WTC11 (cell line): ENCODE results near the gene STAP2. TPM values are rescaled to one million over a fixed set of nuclear protein-coding genes. Genes with fewer than 3 reads are reported as not detected.

Experiments
- ATAC-seq: fragments of 200-7000 bp; cut with Tn5 transposase; 2 replicates; pipeline ENCODE4 v1.10.0; 2021; ENCODE audit warnings: mild to moderate bottlenecking, moderate library complexity
- CTCF ChIA-PET: fragments of 300-600 bp; sonication (Branson Sonifier 250); formaldehyde crosslinking; loops from one replicate; lab custom pipeline; 2021; ENCODE audit warnings: antibody characterized with exemption; lab: Charles Lee
- POLR2A ChIA-PET: fragments of 350-600 bp; sonication (Branson Sonifier 250); formaldehyde crosslinking; loops from one replicate; lab custom pipeline; 2021; ENCODE audit warnings: antibody characterized with exemption; lab: Charles Lee
- DNase-seq: peaks from one replicate; pipeline ENCODE4 v3.0.0; 2021; ENCODE audit warnings: low spot score
- H3K27ac Mint-ChIP-seq: 2 replicates; pipeline ENCODE4 v1.8.0; 2021; ENCODE audit warnings: mixed read lengths
- H3K27me3 Mint-ChIP-seq: 2 replicates; pipeline ENCODE4 v1.8.0; 2021; ENCODE audit warnings: low read depth, mild to moderate bottlenecking, moderate library complexity, mixed read lengths
- H3K36me3 Mint-ChIP-seq: 2 replicates; pipeline ENCODE4 v1.8.0; 2021; ENCODE audit warnings: mixed read lengths
- H3K4me1 Mint-ChIP-seq: 2 replicates; pipeline ENCODE4 v1.8.0; 2022; ENCODE audit warnings: mixed read lengths
- H3K4me3 Mint-ChIP-seq: 2 replicates; pipeline ENCODE4 v1.8.0; 2021; ENCODE audit warnings: mild to moderate bottlenecking, moderate library complexity, mixed read lengths
- H3K9me3 Mint-ChIP-seq: 2 replicates; pipeline ENCODE4 v1.8.0; 2021; ENCODE audit warnings: mixed read lengths
- ATF6 ChIP-seq: sonication (generic); formaldehyde crosslinking; IDR thresholded peaks from 2 replicates; pipeline ENCODE4 v1.8.1; 2023; ENCODE audit warnings: mild to moderate bottlenecking, missing genetic modification reagents
- CREB1 ChIP-seq: sonication (generic); formaldehyde crosslinking; IDR thresholded peaks from 2 replicates; pipeline ENCODE4 v1.8.0; 2023; ENCODE audit warnings: mild to moderate bottlenecking, missing genetic modification reagents
- CREM ChIP-seq: sonication (generic); formaldehyde crosslinking; IDR thresholded peaks from 2 replicates; pipeline ENCODE4 v1.8.1; 2022; ENCODE audit warnings: mild to moderate bottlenecking, missing genetic modification reagents, moderate library complexity
- ETV6 ChIP-seq: sonication (generic); formaldehyde crosslinking; IDR thresholded peaks from 2 replicates; pipeline ENCODE4 v1.8.1; 2022; ENCODE audit warnings: mild to moderate bottlenecking, missing genetic modification reagents
- FOXK1 ChIP-seq: sonication (generic); formaldehyde crosslinking; IDR thresholded peaks from 2 replicates; pipeline ENCODE4 v1.8.0; 2022; ENCODE audit warnings: mild to moderate bottlenecking, moderate library complexity, missing genetic modification reagents
- GTF2I ChIP-seq: fragments of 250-450 bp; sonication (Bioruptor Pico); conservative IDR thresholded peaks from 2 replicates; pipeline ENCODE4 v1.4.0; 2021; ENCODE audit warnings: mild to moderate bottlenecking
- MAX ChIP-seq: sonication (generic); formaldehyde crosslinking; IDR thresholded peaks from 2 replicates; pipeline ENCODE4 v1.8.0; 2022; ENCODE audit warnings: mild to moderate bottlenecking, missing genetic modification reagents
- NR1H2 ChIP-seq: sonication (generic); formaldehyde crosslinking; IDR thresholded peaks from 2 replicates; pipeline ENCODE4 v1.9.0; 2021; ENCODE audit warnings: mild to moderate bottlenecking, moderate library complexity, missing genetic modification reagents
- PRDM15 ChIP-seq: sonication (generic); formaldehyde crosslinking; IDR thresholded peaks from 2 replicates; pipeline ENCODE4 v1.8.0; 2022; ENCODE audit warnings: missing genetic modification reagents
- TEAD1 ChIP-seq: sonication (generic); formaldehyde crosslinking; IDR thresholded peaks from 2 replicates; pipeline ENCODE4 v1.8.0; 2022; ENCODE audit warnings: mild to moderate bottlenecking, missing genetic modification reagents
- USF1 ChIP-seq: sonication (generic); formaldehyde crosslinking; IDR thresholded peaks from 2 replicates; pipeline ENCODE4 v1.8.0; 2022; ENCODE audit warnings: mild to moderate bottlenecking, missing genetic modification reagents
- ZNF219 ChIP-seq: sonication (generic); formaldehyde crosslinking; IDR thresholded peaks from 2 replicates; pipeline ENCODE4 v1.8.0; 2023; ENCODE audit warnings: missing genetic modification reagents, mild to moderate bottlenecking, borderline replicate concordance
- ZNF423 ChIP-seq: fragments of 250-450 bp; sonication (Bioruptor Pico); IDR thresholded peaks from 2 replicates; pipeline ENCODE4 v2.1.2; 2022; ENCODE audit warnings: mild to moderate bottlenecking, moderate library complexity
- total RNA-seq: library from RNA; stranded (reverse); gene quantifications from 3 replicates; pipeline ENCODE4 v1.2.3, GENCODE V29; 2021
- TF ChIP-seq, protein P1 (sequence below): sonication (generic); formaldehyde crosslinking; IDR thresholded peaks from 2 replicates; pipeline ENCODE4 v1.8.1; 2023; ENCODE audit warnings: mild to moderate bottlenecking, missing genetic modification reagents, moderate library complexity
- TF ChIP-seq, protein P2 (sequence below): fragments of 250-450 bp; sonication (Bioruptor Pico); IDR thresholded peaks from 2 replicates; pipeline ENCODE4 v1.9.0; 2021; ENCODE audit warnings: mild to moderate bottlenecking
- TF ChIP-seq, protein P3 (sequence below): sonication (generic); formaldehyde crosslinking; conservative IDR thresholded peaks from 2 replicates; pipeline ENCODE4 v1.8.1; 2023; ENCODE audit warnings: mild to moderate bottlenecking, low read depth, missing genetic modification reagents, moderate library complexity
- TF ChIP-seq, protein P4 (sequence below): fragments of 250-450 bp; sonication (Bioruptor Pico); IDR thresholded peaks from 2 replicates; pipeline ENCODE4 v2.1.2; 2022; ENCODE audit warnings: mild to moderate bottlenecking, moderate library complexity

The STAP2 gene
- total RNA-seq, 1 experiment from 2014 or later: 18.2 TPM

- no peak for TF ChIP-seq ZNF423 (CRISPR knock-in tag)
- TF ChIP-seq, protein P1, sequence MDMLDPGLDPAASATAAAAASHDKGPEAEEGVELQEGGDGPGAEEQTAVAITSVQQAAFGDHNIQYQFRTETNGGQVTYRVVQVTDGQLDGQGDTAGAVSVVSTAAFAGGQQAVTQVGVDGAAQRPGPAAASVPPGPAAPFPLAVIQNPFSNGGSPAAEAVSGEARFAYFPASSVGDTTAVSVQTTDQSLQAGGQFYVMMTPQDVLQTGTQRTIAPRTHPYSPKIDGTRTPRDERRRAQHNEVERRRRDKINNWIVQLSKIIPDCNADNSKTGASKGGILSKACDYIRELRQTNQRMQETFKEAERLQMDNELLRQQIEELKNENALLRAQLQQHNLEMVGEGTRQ (CRISPR knock-in tag): peak; percentile 59
- TF ChIP-seq USF1 (CRISPR knock-in tag): peak; percentile 48; the same call in 1 of the 2 replicates
- TF ChIP-seq NR1H2 (CRISPR knock-in tag): no peak
- TF ChIP-seq FOXK1: peak; percentile 51; the same call in 1 of the 2 replicates
- TF ChIP-seq MAX (CRISPR knock-in tag): peak; percentile 87
- 0 out of 2 replicates have a peak, but pooled peaks have one; percentile 16 for TF ChIP-seq PRDM15 (CRISPR knock-in tag)
- Mint-ChIP-seq H3K36me3 (0 out of 2 replicates have a peak, but pooled peaks cover 3% of the 10 kb centered on the region), H3K27ac (peak overlapping the region; percentile 96), H3K9me3 (no peaks in the 10 kb centered on the region), H3K4me3 (peak overlapping the region; percentile 76), H3K4me1 (peaks cover 12% of the 10 kb centered on the region), H3K27me3 (peaks cover 3% of the 10 kb centered on the region)
- ChIA-PET POLR2A (interaction anchor here (1.2 to 1.3 kb wide), 2 partner anchors 11 to 15 kb away, joined by 4 to 17 read pairs; partner anchors contain the start of genes MPND and STAP2), CTCF (interaction anchor here (0.9 to 1.4 kb wide), 8 partner anchors 16 to 340 kb away, joined by 3 to 35 read pairs (median 3); partner anchors contain the start of genes FSD1, MPND and SH3GL1)
- ATAC-seq: peak; percentile 61
- peak; percentile 99 for DNase-seq
Observed at GRCh38 chr19:4327252-4327876, 11.3 kb downstream of the STAP2 start.

GRCh38 chr19:4326837-4327251 lies 11.8 kb downstream of the STAP2 start:
- ATAC-seq (peak; percentile 1; the same call in 1 of the 2 replicates), DNase-seq (peak; percentile 85)
- POLR2A ChIA-PET: no interaction called here
- Mint-ChIP-seq H3K27ac (peak overlapping the region; percentile 94), H3K36me3 (0 out of 2 replicates have a peak, but pooled peaks cover 3% of the 10 kb centered on the region), H3K4me1 (peaks cover 12% of the 10 kb centered on the region), H3K27me3 (peaks cover 3% of the 10 kb centered on the region), H3K4me3 (peak overlapping the region; percentile 76), H3K9me3 (no peaks in the 10 kb centered on the region)
- CTCF ChIA-PET: interaction anchor here (1.4 kb wide), 1 partner anchor 60 kb away, joined by 8 read pairs; no protein-coding TSS in a partner anchor
- TF ChIP-seq TEAD1 (CRISPR knock-in tag) (no peak), MAX (CRISPR knock-in tag) (no peak; the same call in 1 of the 2 replicates), CREB1 (CRISPR knock-in tag) (no peak), GTF2I (CRISPR knock-in tag) (0 out of 2 replicates have a peak, but pooled peaks have one; percentile 20), CREM (no peak), ZNF219 (no peak), ATF6 (no peak), ETV6 (CRISPR knock-in tag) (peak; percentile 59; the same call in 1 of the 2 replicates)
- TF ChIP-seq, protein P2, sequence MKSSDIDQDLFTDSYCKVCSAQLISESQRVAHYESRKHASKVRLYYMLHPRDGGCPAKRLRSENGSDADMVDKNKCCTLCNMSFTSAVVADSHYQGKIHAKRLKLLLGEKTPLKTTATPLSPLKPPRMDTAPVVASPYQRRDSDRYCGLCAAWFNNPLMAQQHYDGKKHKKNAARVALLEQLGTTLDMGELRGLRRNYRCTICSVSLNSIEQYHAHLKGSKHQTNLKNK (CRISPR knock-in tag): no peak
- TF ChIP-seq, protein P3, sequence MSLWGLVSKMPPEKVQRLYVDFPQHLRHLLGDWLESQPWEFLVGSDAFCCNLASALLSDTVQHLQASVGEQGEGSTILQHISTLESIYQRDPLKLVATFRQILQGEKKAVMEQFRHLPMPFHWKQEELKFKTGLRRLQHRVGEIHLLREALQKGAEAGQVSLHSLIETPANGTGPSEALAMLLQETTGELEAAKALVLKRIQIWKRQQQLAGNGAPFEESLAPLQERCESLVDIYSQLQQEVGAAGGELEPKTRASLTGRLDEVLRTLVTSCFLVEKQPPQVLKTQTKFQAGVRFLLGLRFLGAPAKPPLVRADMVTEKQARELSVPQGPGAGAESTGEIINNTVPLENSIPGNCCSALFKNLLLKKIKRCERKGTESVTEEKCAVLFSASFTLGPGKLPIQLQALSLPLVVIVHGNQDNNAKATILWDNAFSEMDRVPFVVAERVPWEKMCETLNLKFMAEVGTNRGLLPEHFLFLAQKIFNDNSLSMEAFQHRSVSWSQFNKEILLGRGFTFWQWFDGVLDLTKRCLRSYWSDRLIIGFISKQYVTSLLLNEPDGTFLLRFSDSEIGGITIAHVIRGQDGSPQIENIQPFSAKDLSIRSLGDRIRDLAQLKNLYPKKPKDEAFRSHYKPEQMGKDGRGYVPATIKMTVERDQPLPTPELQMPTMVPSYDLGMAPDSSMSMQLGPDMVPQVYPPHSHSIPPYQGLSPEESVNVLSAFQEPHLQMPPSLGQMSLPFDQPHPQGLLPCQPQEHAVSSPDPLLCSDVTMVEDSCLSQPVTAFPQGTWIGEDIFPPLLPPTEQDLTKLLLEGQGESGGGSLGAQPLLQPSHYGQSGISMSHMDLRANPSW (CRISPR knock-in tag): no peak
- TF ChIP-seq, protein P4, sequence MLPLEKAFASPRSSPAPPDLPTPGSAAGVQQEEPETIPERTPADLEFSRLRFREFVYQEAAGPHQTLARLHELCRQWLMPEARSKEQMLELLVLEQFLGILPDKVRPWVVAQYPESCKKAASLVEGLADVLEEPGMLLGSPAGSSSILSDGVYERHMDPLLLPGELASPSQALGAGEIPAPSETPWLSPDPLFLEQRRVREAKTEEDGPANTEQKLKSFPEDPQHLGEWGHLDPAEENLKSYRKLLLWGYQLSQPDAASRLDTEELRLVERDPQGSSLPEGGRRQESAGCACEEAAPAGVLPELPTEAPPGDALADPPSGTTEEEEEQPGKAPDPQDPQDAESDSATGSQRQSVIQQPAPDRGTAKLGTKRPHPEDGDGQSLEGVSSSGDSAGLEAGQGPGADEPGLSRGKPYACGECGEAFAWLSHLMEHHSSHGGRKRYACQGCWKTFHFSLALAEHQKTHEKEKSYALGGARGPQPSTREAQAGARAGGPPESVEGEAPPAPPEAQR (CRISPR knock-in tag): no peak
